Cardiac muscle cell (in vitro differentiated cells and primary cell): ENCODE results near the gene TNN. TPM values are rescaled to one million over a fixed set of nuclear protein-coding genes. Genes with fewer than 3 reads are reported as not detected.

Experiments used
- DNase-seq, 2 donors: peaks; one replicate each; pipeline versions ENCODE4 v3.0.0 to v3.0.0-alpha.2; 2010 to 2017; ENCODE audit warnings: low read depth in 1 of 2, low spot score in 1 of 2
- H3K27ac ChIP-seq: fragments of 200-600 bp; sonication (generic); 2 replicates; pipeline ENCODE4 v1.5.1; 2016
- H3K27me3 ChIP-seq: fragments of 200-600 bp; sonication (generic); 2 replicates; pipeline ENCODE4 v1.6.0; 2016; ENCODE audit warnings: control low read depth
- H3K36me3 ChIP-seq: fragments of 200-600 bp; sonication (generic); 2 replicates; pipeline ENCODE4 v1.5.1; 2016; ENCODE audit warnings: control low read depth
- H3K4me1 ChIP-seq: fragments of 200-600 bp; sonication (generic); 2 replicates; pipeline ENCODE4 v1.8.1; 2017; ENCODE audit warnings: low read depth, mild to moderate bottlenecking, mixed run types
- H3K4me3 ChIP-seq: fragments of 200-600 bp; sonication (generic); 2 replicates; pipeline ENCODE4 v1.5.1; 2016; ENCODE audit warnings: mild to moderate bottlenecking
- H3K9me3 ChIP-seq: fragments of 200-600 bp; sonication (generic); 2 replicates; pipeline ENCODE4 v1.5.1; 2017; ENCODE audit warnings: low read depth, mild to moderate bottlenecking, control low read depth
- CTCF ChIP-seq: IDR thresholded peaks from 2 replicates; pipeline ENCODE4 v1.5.1; 2012; ENCODE audit warnings: low read depth, mild to moderate bottlenecking, low read length
- polyA plus RNA-seq: library from polyadenylated mRNA; unstranded; fragments of >200 nt; fragmentation: Nextera tagmentation; extraction: Ambion mirVana; gene quantifications from 2 replicates; pipeline ENCODE4 v1.2.1, GENCODE V29; 2016
- total RNA-seq: library from RNA; depleted of rRNA; stranded (reverse); fragments of >200 nt; gene quantifications from 2 replicates; pipeline ENCODE4 v1.2.3, GENCODE V29; 2016

The TNN gene
- total and polyA plus RNA-seq, 2 experiments from 2014 or later: not detected

GRCh38 chr1:175191659-175192058 lies 124.0 kb downstream of the TNN start:
- no peak for TF ChIP-seq CTCF
- peak overlapping the region; percentile 45 for H3K4me3 ChIP-seq
- H3K27ac ChIP-seq: no peak overlapping the region
- H3K4me1 ChIP-seq: peaks cover 4% of the 10 kb centered on the region
- no peak for DNase-seq
- no peaks in the 10 kb centered on the region for H3K9me3 ChIP-seq
- H3K36me3 ChIP-seq: no peaks in the 10 kb centered on the region
- peaks cover 51% of the 10 kb centered on the region for H3K27me3 ChIP-seq

GRCh38 chr1:175192111-175192629 lies 124.5 kb downstream of the TNN start:
- no peak for TF ChIP-seq CTCF
- no peak overlapping the region for H3K27ac ChIP-seq
- H3K36me3 ChIP-seq: no peaks in the 10 kb centered on the region
- peak overlapping the region; percentile 45 for H3K4me3 ChIP-seq
- H3K4me1 ChIP-seq: peaks cover 4% of the 10 kb centered on the region
- no peaks in the 10 kb centered on the region for H3K9me3 ChIP-seq
- peak in 1 of 2 donors; percentile 48 for DNase-seq
- peaks cover 51% of the 10 kb centered on the region for H3K27me3 ChIP-seq

- Histone ChIP-seq H3K27me3 (peaks cover 51% of the 10 kb centered on the region), H3K4me3 (peak within 1 kb of the TSS; percentile 45), H3K27ac (no peak within 1 kb of the TSS), H3K4me1 (peaks cover 4% of the 10 kb centered on the region), H3K9me3 (no peaks in the 10 kb centered on the region), H3K36me3 (no peaks in the 10 kb centered on the region)
- no peak for TF ChIP-seq CTCF
- DNase-seq: peak; percentile 38 to 73
Observed at GRCh38 chr1:175192630-175193526, 125.2 kb downstream of the TNN start, which contains the start of gene KIAA0040. KIAA0040 (minus strand) TSS chr1:175192776; CDS start chr1:175161013, 31,763 bp downstream.

- Histone ChIP-seq H3K4me1 (peaks cover 4% of the 10 kb centered on the region), H3K36me3 (no peaks in the 10 kb centered on the region), H3K27me3 (peaks cover 51% of the 10 kb centered on the region), H3K27ac (no peak overlapping the region), H3K4me3 (no peak overlapping the region), H3K9me3 (no peaks in the 10 kb centered on the region)
- DNase-seq: no peak
- TF ChIP-seq CTCF: no peak
Observed at GRCh38 chr1:175193527-175193910, 125.9 kb downstream of the TNN start.

- DNase-seq: no peak
- H3K36me3 ChIP-seq: no peaks in the 10 kb centered on the region
- no peaks in the 10 kb centered on the region for H3K9me3 ChIP-seq
- H3K27me3 ChIP-seq: peaks cover 51% of the 10 kb centered on the region
- TF ChIP-seq CTCF: no peak
- no peak overlapping the region for H3K4me3 ChIP-seq
- H3K27ac ChIP-seq: no peak overlapping the region
- H3K4me1 ChIP-seq: peaks cover 4% of the 10 kb centered on the region
Observed at GRCh38 chr1:175195281-175195680, 127.6 kb downstream of the TNN start.
